HepG2 (cell line): ENCODE results near the gene MGA. TPM values are rescaled to one million over a fixed set of nuclear protein-coding genes. Genes with fewer than 3 reads are reported as not detected.

Source experiments
- CTCF ChIP-seq: sonication (generic); formaldehyde crosslinking; IDR thresholded peaks from 2 replicates; pipeline ENCODE4 v1.5.0; 2020; ENCODE audit warnings: mild to moderate bottlenecking, missing genetic modification reagents, moderate library complexity
- DR1 ChIP-seq: sonication (generic); formaldehyde crosslinking; IDR thresholded peaks from 2 replicates; pipeline ENCODE4 v1.8.0; 2021; ENCODE audit warnings: mild to moderate bottlenecking, missing genetic modification reagents, inconsistent platforms
- FOXP1 ChIP-seq, 2 experiments: fragments of 450-650 bp in 1 of 2; IDR thresholded peaks; 2 replicates each; pipeline ENCODE4 v1.6.1; 2017 to 2018; ENCODE audit warnings: antibody characterized with exemption in 1 of 2
- LRRFIP1 ChIP-seq: sonication (generic); formaldehyde crosslinking; conservative IDR thresholded peaks from 2 replicates; pipeline ENCODE4 v1.4.0; 2020; ENCODE audit warnings: missing genetic modification reagents
- NR1H2 ChIP-seq: sonication (generic); formaldehyde crosslinking; IDR thresholded peaks from 2 replicates; pipeline ENCODE4 v1.8.1; 2022; ENCODE audit warnings: low read depth, missing genetic modification reagents, borderline replicate concordance
- ONECUT2 ChIP-seq: sonication (generic); formaldehyde crosslinking; IDR thresholded peaks from 2 replicates; pipeline ENCODE4 v1.4.0; 2020; ENCODE audit warnings: missing genetic modification reagents
- PHF8 ChIP-seq: sonication (generic); formaldehyde crosslinking; IDR thresholded peaks from 2 replicates; pipeline ENCODE4 v1.5.0; 2020; ENCODE audit warnings: missing genetic modification reagents
- PITX1 ChIP-seq: sonication (generic); formaldehyde crosslinking; IDR thresholded peaks from 2 replicates; pipeline ENCODE4 v1.5.1; 2020; ENCODE audit warnings: mild to moderate bottlenecking, missing genetic modification reagents
- ZNF263 ChIP-seq: sonication (generic); formaldehyde crosslinking; IDR thresholded peaks from 2 replicates; pipeline ENCODE4 v1.4.0; 2020; ENCODE audit warnings: missing genetic modification reagents
- ZNF317 ChIP-seq: sonication (generic); formaldehyde crosslinking; IDR thresholded peaks from 2 replicates; pipeline ENCODE4 v1.5.0; 2020; ENCODE audit warnings: mild to moderate bottlenecking, missing genetic modification reagents
- ZNF331 ChIP-seq: sonication (generic); formaldehyde crosslinking; IDR thresholded peaks from 2 replicates; pipeline ENCODE4 v1.4.0; 2020; ENCODE audit warnings: missing genetic modification reagents
- ZNF446 ChIP-seq: sonication (generic); formaldehyde crosslinking; IDR thresholded peaks from 2 replicates; pipeline ENCODE4 v1.5.0; 2020; ENCODE audit warnings: mild to moderate bottlenecking, missing genetic modification reagents
- ZNF724P ChIP-seq: sonication (generic); formaldehyde crosslinking; IDR thresholded peaks from 2 replicates; pipeline ENCODE4 v1.8.0; 2022; ENCODE audit warnings: missing genetic modification reagents, borderline replicate concordance
- ZNF772 ChIP-seq: sonication (generic); formaldehyde crosslinking; IDR thresholded peaks from 2 replicates; pipeline ENCODE4 v1.5.0; 2020; ENCODE audit warnings: mild to moderate bottlenecking, missing genetic modification reagents
- polyA plus RNA-seq, 8 experiments: library from polyadenylated mRNA; depleted of rRNA in 3 of 8; stranded (reverse) in 7 of 8; unstranded in 1 of 8; fragments of >200 nt; fragmentation: Illumina TruSeq in 4 of 8; extraction: Trizol in 4 of 8; gene quantifications; 2 replicates each; pipeline versions ENCODE4 v1.2.1 to v1.2.3, GENCODE V29; 2011 to 2016; ENCODE audit warnings: low read depth in 4 of 8, missing spikeins in 1 of 8, mixed read lengths in 1 of 8; ENCODE audit not compliant: insufficient read depth in 1 of 8
- total RNA-seq, 5 experiments: library from RNA; depleted of rRNA; stranded (reverse); fragments of >200 nt; fragmentation: Illumina TruSeq; extraction: Trizol; gene quantifications; 2 replicates each; pipeline ENCODE4 v1.2.3, GENCODE V29; 2016; ENCODE audit warnings: low read depth in 1 of 5
- TF ChIP-seq, protein P1 (sequence below): sonication (generic); formaldehyde crosslinking; IDR thresholded peaks from 2 replicates; pipeline ENCODE4 v1.4.0; 2020; ENCODE audit warnings: missing genetic modification reagents
- TF ChIP-seq, protein P2 (sequence below): sonication (generic); formaldehyde crosslinking; IDR thresholded peaks from 2 replicates; pipeline ENCODE4 v1.4.0; 2020; ENCODE audit warnings: mild to moderate bottlenecking, low read depth, missing genetic modification reagents
- TF ChIP-seq, protein P3 (sequence below): sonication (generic); formaldehyde crosslinking; IDR thresholded peaks from 2 replicates; pipeline ENCODE4 v1.4.0; 2020; ENCODE audit warnings: missing genetic modification reagents

MGA gene
- total and polyA plus RNA-seq, 2 of the 13 experiments (the other 11 are each of a cell fraction or from before 2014, with no cell fraction given), result 5.3 to 59.0 TPM

GRCh38 chr15:41621200-41622193 lies 38.7 kb upstream of the MGA start (continued):
- TF ChIP-seq, protein P1, sequence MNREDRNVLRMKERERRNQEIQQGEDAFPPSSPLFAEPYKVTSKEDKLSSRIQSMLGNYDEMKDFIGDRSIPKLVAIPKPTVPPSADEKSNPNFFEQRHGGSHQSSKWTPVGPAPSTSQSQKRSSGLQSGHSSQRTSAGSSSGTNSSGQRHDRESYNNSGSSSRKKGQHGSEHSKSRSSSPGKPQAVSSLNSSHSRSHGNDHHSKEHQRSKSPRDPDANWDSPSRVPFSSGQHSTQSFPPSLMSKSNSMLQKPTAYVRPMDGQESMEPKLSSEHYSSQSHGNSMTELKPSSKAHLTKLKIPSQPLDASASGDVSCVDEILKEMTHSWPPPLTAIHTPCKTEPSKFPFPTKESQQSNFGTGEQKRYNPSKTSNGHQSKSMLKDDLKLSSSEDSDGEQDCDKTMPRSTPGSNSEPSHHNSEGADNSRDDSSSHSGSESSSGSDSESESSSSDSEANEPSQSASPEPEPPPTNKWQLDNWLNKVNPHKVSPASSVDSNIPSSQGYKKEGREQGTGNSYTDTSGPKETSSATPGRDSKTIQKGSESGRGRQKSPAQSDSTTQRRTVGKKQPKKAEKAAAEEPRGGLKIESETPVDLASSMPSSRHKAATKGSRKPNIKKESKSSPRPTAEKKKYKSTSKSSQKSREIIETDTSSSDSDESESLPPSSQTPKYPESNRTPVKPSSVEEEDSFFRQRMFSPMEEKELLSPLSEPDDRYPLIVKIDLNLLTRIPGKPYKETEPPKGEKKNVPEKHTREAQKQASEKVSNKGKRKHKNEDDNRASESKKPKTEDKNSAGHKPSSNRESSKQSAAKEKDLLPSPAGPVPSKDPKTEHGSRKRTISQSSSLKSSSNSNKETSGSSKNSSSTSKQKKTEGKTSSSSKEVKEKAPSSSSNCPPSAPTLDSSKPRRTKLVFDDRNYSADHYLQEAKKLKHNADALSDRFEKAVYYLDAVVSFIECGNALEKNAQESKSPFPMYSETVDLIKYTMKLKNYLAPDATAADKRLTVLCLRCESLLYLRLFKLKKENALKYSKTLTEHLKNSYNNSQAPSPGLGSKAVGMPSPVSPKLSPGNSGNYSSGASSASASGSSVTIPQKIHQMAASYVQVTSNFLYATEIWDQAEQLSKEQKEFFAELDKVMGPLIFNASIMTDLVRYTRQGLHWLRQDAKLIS (CRISPR knock-in tag), result peak; percentile 70; the same call in 1 of the 2 replicates
- TF ChIP-seq DR1 (CRISPR knock-in tag), result peak; percentile 91
- peak; percentile 84 for TF ChIP-seq PHF8 (CRISPR knock-in tag)
- TF ChIP-seq ZNF446 (CRISPR knock-in tag), result peak; percentile 91; the same call in 1 of the 2 replicates
- TF ChIP-seq CTCF, result no peak
- TF ChIP-seq ZNF724P (CRISPR knock-in tag), result peak; percentile 98
- no peak for TF ChIP-seq LRRFIP1 (CRISPR knock-in tag)
- TF ChIP-seq, protein P2, sequence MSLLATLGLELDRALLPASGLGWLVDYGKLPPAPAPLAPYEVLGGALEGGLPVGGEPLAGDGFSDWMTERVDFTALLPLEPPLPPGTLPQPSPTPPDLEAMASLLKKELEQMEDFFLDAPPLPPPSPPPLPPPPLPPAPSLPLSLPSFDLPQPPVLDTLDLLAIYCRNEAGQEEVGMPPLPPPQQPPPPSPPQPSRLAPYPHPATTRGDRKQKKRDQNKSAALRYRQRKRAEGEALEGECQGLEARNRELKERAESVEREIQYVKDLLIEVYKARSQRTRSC (CRISPR knock-in tag), result peak; percentile 92
- TF ChIP-seq FOXP1 (IDR thresholded peaks at IDR 0.05), result no peak
- no peak for TF ChIP-seq FOXP1 (CRISPR knock-in tag; IDR thresholded peaks at IDR 0.05)
- TF ChIP-seq ONECUT2 (CRISPR knock-in tag), result peak; percentile 63
- TF ChIP-seq ZNF772 (CRISPR knock-in tag), result peak; percentile 93; the same call in 1 of the 2 replicates
- TF ChIP-seq ZNF331 (CRISPR knock-in tag), result no peak; the same call in 1 of the 2 replicates
- TF ChIP-seq ZNF317 (CRISPR knock-in tag), result peak; percentile 90
- TF ChIP-seq, protein P3, sequence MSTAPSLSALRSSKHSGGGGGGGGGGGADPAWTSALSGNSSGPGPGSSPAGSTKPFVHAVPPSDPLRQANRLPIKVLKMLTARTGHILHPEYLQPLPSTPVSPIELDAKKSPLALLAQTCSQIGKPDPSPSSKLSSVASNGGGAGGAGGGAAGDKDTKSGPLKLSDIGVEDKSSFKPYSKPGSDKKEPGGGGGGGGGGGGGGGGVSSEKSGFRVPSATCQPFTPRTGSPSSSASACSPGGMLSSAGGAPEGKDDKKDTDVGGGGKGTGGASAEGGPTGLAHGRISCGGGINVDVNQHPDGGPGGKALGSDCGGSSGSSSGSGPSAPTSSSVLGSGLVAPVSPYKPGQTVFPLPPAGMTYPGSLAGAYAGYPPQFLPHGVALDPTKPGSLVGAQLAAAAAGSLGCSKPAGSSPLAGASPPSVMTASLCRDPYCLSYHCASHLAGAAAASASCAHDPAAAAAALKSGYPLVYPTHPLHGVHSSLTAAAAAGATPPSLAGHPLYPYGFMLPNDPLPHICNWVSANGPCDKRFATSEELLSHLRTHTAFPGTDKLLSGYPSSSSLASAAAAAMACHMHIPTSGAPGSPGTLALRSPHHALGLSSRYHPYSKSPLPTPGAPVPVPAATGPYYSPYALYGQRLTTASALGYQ (CRISPR knock-in tag), result peak; percentile 65
- TF ChIP-seq PITX1 (CRISPR knock-in tag), result peak; percentile 79
- peak; percentile 76 for TF ChIP-seq ZNF263
- 0 out of 2 replicates have a peak, but pooled peaks have one; percentile 21 for TF ChIP-seq NR1H2 (CRISPR knock-in tag)
